ENCODE measurements around the gene OR1N1.

DNA sequence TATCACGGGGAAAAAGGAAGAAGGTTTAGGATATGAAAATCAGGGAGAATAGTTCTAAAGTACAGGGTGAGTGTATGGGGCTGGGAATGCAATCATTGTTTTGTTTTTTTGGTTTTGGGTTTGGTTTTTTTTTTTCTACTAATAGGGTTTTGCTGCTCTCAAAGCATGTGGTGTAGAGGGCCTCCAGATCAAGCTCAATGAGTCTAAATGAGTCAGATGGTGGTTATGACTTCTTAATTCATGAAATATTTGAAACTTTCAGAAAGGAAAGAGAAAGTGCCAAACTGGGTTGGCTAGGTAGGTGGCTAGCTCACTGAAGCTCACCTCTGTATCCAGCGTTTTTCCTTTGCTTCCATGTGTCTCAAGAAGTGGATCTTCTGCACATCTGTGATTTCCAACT lies 45.4 kb upstream of the OR1N1 start:
- TF ChIP-seq, protein P1, sequence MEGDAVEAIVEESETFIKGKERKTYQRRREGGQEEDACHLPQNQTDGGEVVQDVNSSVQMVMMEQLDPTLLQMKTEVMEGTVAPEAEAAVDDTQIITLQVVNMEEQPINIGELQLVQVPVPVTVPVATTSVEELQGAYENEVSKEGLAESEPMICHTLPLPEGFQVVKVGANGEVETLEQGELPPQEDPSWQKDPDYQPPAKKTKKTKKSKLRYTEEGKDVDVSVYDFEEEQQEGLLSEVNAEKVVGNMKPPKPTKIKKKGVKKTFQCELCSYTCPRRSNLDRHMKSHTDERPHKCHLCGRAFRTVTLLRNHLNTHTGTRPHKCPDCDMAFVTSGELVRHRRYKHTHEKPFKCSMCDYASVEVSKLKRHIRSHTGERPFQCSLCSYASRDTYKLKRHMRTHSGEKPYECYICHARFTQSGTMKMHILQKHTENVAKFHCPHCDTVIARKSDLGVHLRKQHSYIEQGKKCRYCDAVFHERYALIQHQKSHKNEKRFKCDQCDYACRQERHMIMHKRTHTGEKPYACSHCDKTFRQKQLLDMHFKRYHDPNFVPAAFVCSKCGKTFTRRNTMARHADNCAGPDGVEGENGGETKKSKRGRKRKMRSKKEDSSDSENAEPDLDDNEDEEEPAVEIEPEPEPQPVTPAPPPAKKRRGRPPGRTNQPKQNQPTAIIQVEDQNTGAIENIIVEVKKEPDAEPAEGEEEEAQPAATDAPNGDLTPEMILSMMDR (IDR thresholded peaks at IDR 0.05; ENCODE audit: low read depth, low read length), result no peak
- no peak for TF ChIP-seq POLR2A (IDR thresholded peaks at IDR 0.05; ENCODE audit: extremely low read depth, insufficient read length)
- TF ChIP-seq, protein P2, sequence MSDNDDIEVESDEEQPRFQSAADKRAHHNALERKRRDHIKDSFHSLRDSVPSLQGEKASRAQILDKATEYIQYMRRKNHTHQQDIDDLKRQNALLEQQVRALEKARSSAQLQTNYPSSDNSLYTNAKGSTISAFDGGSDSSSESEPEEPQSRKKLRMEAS (IDR thresholded peaks at IDR 0.05; ENCODE audit: low read depth, low read length), result no peak
